BLaER1 (cell line): ENCODE data around the gene POLA2.
"Not testable (repeated sequence)": the region's sequence is repeated elsewhere in the genome, so short reads cannot be mapped to it uniquely, and the experiment has no call there.

Experiments
- H3K27ac ChIP-seq: shearing (Covaris generic); formaldehyde crosslinking; 2 replicates; pipeline ENCODE4 v1.8.1; 2022
- H3K27me3 ChIP-seq: shearing (Covaris generic); formaldehyde crosslinking; 2 replicates; pipeline ENCODE4 v1.8.1; 2022
- H3K36me3 ChIP-seq: shearing (Covaris generic); formaldehyde crosslinking; 2 replicates; pipeline ENCODE4 v1.8.1; 2022
- H3K4me1 ChIP-seq: shearing (Covaris generic); formaldehyde crosslinking; 2 replicates; pipeline ENCODE4 v1.8.1; 2022
- H3K4me2 ChIP-seq: shearing (Covaris generic); formaldehyde crosslinking; 2 replicates; pipeline ENCODE4 v1.8.1; 2022
- H3K4me3 ChIP-seq: shearing (Covaris generic); formaldehyde crosslinking; 2 replicates; pipeline ENCODE4 v1.8.1; 2022
- H3K9ac ChIP-seq: shearing (Covaris generic); formaldehyde crosslinking; 2 replicates; pipeline ENCODE4 v1.8.1; 2022
- H3K9me3 ChIP-seq: shearing (Covaris generic); formaldehyde crosslinking; 2 replicates; pipeline ENCODE4 v1.8.1; 2022
- H4K20me1 ChIP-seq: shearing (Covaris generic); formaldehyde crosslinking; 2 replicates; pipeline ENCODE4 v1.8.1; 2022
- Cebpa-rat ChIP-seq: shearing (Covaris generic); IDR thresholded peaks from 2 replicates; pipeline ENCODE4 v1.8.1; 2022

Gene POLA2

DNA sequence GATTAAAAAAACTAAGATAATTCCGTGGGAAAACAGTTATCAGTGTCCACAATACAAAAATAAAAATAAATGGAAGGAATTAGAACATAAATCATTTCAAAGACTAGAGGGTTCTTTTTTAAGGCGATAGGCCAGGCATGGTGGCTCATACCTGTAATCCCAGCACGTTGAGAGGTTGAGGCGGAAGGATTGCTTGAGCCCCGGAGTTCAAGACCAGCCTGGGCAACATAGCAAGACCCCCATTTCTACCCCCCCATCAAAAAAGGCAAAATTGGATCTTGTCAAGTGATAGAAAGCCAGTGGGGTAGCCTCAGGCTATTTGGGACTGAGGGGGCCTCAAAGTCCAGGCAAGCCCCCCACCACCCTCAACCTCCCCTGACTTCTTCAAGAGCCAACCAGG is 20.6 kb upstream of the POLA2 start:
- Histone ChIP-seq H3K27me3 (no peaks in the 10 kb centered on the region), H3K9me3 (peaks cover 16% of the 10 kb centered on the region), H4K20me1 (no peaks in the 10 kb centered on the region), H3K36me3 (0 out of 2 replicates have a peak, but pooled peaks cover 10% of the 10 kb centered on the region), H3K4me3 (no peak overlapping the region), H3K27ac (no peak overlapping the region), H3K4me2 (no peak overlapping the region), H3K9ac (no peak overlapping the region), H3K4me1 (no peaks in the 10 kb centered on the region)
- no peak for TF ChIP-seq Cebpa-rat

DNA sequence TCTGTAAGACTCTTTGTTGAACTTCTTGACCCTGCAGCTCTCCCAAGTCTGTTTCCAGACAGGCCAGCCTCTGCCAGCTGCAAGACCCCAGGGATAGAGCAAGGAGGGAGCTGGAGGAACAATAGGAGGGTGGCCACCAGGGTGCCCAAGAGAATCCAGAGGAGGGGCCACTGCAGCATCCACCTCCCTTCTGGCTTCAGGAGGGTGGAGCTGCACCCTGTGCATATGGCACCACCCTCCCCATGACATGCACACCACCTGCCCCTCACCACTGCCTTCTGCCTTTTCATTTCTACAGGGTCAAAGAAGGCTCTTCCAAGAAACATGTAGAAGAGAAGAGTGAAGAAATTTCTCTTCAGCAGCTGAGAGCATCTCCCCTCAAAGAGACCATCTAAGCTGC is 20.1 kb upstream of the POLA2 start:
- Histone ChIP-seq H3K4me1 (no peaks in the 10 kb centered on the region), H3K27me3 (no peaks in the 10 kb centered on the region), H3K9me3 (peaks cover 16% of the 10 kb centered on the region), H3K27ac (no peak overlapping the region), H4K20me1 (no peaks in the 10 kb centered on the region), H3K4me2 (no peak overlapping the region), H3K9ac (no peak overlapping the region), H3K36me3 (0 out of 2 replicates have a peak, but pooled peaks cover 10% of the 10 kb centered on the region), H3K4me3 (no peak overlapping the region)
- TF ChIP-seq Cebpa-rat, result no peak

DNA sequence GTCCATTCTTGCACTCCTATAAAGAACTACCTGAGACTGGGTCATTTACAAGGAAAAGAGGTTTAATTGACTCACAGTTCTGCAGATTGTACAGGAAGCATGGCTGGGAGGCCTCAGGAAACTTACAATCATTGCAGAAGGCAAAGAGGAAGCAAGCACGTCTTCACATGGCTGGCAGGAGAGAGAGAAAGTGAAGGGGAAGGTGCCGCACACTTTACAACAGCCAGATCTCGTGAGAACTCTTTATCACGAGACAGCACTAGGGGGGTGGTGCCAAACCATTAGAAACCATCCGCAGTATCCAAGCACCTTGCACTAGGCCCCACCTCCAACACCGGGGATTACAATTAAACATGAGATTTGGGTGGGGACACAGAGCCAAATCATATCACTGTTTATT is 19.4 kb upstream of the POLA2 start:
- Histone ChIP-seq H3K9ac (no peak overlapping the region), H3K4me3 (0 out of 2 replicates have a peak overlapping the region, but pooled peaks have one; percentile 2), H3K9me3 (peaks cover 16% of the 10 kb centered on the region), H3K36me3 (0 out of 2 replicates have a peak, but pooled peaks cover 10% of the 10 kb centered on the region), H3K27me3 (no peaks in the 10 kb centered on the region), H3K27ac (no peak overlapping the region), H3K4me1 (no peaks in the 10 kb centered on the region), H3K4me2 (no peak overlapping the region), H4K20me1 (no peaks in the 10 kb centered on the region)
- no peak for TF ChIP-seq Cebpa-rat

DNA sequence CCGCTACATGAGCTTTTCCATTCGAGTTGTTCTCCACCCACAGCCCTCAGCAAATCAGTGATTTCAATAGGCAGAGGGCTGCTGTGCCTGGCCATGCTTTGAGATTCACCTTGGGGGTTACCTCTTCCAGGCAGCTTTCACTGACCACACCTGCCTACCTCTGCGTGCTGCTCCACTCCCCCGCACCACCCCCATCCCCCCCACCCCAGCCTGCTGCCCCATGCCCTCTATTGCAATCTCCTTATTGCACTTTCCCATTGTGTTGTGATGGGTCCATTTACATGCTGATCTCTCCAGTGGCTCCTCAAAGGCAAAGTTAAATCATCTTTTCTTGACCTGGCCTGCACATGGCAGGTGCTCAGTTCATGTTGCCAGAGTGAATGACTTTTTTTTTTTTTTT is 18.0 kb upstream of the POLA2 start:
- TF ChIP-seq Cebpa-rat, result no peak
- H3K27me3 ChIP-seq, result no peaks in the 10 kb centered on the region
- H4K20me1 ChIP-seq, result no peaks in the 10 kb centered on the region
- no peak overlapping the region for H3K4me2 ChIP-seq
- no peak overlapping the region for H3K4me3 ChIP-seq
- no peak overlapping the region for H3K9ac ChIP-seq
- H3K9me3 ChIP-seq, result peaks cover 16% of the 10 kb centered on the region
- no peak overlapping the region for H3K27ac ChIP-seq
- H3K4me1 ChIP-seq, result no peaks in the 10 kb centered on the region
- H3K36me3 ChIP-seq, result 0 out of 2 replicates have a peak, but pooled peaks cover 10% of the 10 kb centered on the region

DNA sequence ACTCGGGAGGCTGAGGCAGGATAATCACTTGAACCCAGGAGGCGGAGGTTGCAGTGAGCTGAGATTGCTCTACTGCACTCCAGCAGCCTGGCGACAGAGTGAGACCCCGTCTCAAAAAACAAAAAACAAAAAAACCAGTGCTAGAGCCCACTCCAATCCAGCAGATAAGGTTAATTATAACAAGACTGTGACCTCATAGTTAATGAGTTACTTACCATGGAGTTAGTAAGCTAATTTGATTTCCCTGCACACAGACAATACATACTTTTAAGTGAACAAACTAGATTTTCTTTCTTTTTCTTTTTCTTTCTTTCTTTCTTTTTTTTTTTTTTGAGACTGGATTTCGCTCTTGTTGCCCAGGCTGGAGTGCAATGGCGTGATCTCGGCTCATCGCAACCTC is 16.7 kb upstream of the POLA2 start:
- H3K4me1 ChIP-seq, H3K9ac ChIP-seq, H3K4me3 ChIP-seq, H3K4me2 ChIP-seq, H3K27me3 ChIP-seq, H3K27ac ChIP-seq, H4K20me1 ChIP-seq: not testable (repeated sequence)
- peaks cover 16% of the 10 kb centered on the region for H3K9me3 ChIP-seq
- 0 out of 2 replicates have a peak, but pooled peaks cover 10% of the 10 kb centered on the region for H3K36me3 ChIP-seq

DNA sequence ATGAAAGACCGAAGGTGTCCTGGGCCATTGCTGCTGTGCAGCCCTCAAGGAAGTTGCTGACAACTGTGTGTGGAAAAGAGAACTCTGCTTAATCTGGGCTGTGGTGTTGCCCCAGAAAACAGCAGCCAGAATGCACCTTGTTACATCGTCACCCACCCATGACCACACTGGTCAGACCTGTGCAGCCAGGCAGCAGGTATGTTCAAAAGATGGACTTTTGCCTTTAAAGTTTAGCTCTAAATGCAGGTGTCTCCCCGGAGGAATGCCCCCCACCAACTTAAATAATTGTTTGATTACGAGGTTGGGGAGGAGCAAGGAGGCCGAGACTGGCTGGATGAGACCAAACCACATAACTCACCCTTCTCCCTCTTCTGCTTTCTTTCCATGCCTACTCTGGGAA is 15.3 kb upstream of the POLA2 start:
- H3K36me3 ChIP-seq, result 0 out of 2 replicates have a peak, but pooled peaks cover 10% of the 10 kb centered on the region
- no peak overlapping the region for H3K27ac ChIP-seq
- no peaks in the 10 kb centered on the region for H4K20me1 ChIP-seq
- H3K4me2 ChIP-seq, result no peak overlapping the region
- H3K9ac ChIP-seq, result no peak overlapping the region
- H3K4me3 ChIP-seq, result no peak overlapping the region
- TF ChIP-seq Cebpa-rat, result no peak
- peaks cover 15% of the 10 kb centered on the region for H3K9me3 ChIP-seq
- H3K4me1 ChIP-seq, result no peaks in the 10 kb centered on the region
- no peaks in the 10 kb centered on the region for H3K27me3 ChIP-seq

DNA sequence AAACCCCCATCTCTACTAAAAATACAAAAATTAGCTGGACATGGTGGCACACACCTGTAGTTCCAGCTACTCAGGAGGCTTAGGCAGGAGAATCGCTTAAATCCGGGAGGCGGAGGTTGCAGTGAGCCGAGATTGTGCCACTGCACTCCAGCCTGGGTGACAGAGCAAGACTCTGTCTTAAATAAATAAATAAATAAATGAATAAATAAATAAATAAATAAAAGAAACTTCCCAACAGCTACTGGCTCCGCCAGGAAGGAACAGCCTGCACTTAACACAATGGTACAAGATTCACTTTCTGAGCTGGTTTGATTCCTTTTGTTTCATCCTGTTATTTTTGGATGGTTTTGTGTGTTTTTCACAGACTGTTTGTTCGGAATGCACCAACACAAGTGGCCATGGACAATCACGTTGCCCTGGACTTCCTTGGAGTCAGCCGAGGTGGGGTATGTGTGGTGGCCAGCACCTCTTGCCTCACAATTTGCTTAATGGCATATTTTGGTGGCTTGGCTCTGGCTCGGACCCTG is 13.5 kb upstream of the POLA2 start:
- not testable (repeated sequence) for H3K27ac ChIP-seq, H3K4me3 ChIP-seq, H3K4me2 ChIP-seq, H3K9ac ChIP-seq, H3K9me3 ChIP-seq, H4K20me1 ChIP-seq, H3K4me1 ChIP-seq, H3K36me3 ChIP-seq, H3K27me3 ChIP-seq

DNA sequence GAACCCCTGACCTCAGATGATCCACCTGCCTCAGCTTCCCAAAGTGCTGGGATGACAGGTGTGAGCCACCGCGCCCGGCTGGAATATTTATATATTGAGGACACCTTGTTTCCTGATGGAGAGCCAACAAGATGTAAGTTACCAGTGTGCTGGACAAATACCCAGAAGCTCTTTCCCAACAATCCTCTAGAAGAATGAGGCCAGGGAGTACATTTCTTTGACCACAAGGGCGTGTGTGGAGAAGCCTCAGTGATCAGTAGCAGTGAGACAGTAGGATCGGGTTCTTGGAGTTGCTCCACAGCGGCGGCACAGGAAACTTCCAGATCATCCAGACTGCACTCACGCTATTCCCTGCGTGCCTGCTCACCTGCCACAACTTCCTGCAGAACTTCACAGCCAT is 10.3 kb upstream of the POLA2 start:
- Histone ChIP-seq H3K36me3 (no peaks in the 10 kb centered on the region), H3K9ac (no peak overlapping the region)

DNA sequence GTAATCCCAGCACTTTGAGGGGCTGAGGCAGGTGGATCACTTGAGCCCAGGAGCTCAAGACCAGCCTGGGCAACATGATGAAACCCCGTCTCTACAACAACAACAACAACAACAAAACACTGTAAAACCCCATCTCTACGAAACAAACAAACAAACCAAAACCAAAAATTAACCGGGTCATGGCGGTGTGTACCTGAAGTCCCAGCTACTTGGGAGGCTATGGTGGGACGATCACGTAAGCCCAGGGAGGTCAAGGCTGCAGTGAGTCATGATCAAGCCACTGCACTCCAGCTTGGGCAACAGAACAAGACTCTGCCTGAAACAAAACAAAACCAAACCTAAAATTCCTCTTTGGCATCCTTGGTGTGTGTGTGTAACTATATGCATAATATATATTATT is 7.0 kb upstream of the POLA2 start:
- no peaks in the 10 kb centered on the region for H3K9me3 ChIP-seq
- no peak overlapping the region for H3K4me2 ChIP-seq
- H4K20me1 ChIP-seq, result no peaks in the 10 kb centered on the region
- H3K27ac ChIP-seq, result no peak overlapping the region
- no peak for TF ChIP-seq Cebpa-rat
- H3K4me1 ChIP-seq, result no peaks in the 10 kb centered on the region
- H3K36me3 ChIP-seq, result no peaks in the 10 kb centered on the region
- no peaks in the 10 kb centered on the region for H3K27me3 ChIP-seq
- no peak overlapping the region for H3K9ac ChIP-seq
- no peak overlapping the region for H3K4me3 ChIP-seq

More for the DNA sequence above, 10.3 kb upstream of the POLA2 start:
- Histone ChIP-seq H3K4me3 (no peak overlapping the region), H3K27ac (no peak overlapping the region), H3K4me2 (no peak overlapping the region), H4K20me1 (no peaks in the 10 kb centered on the region), H3K4me1 (no peaks in the 10 kb centered on the region), H3K9me3 (no peaks in the 10 kb centered on the region), H3K27me3 (no peaks in the 10 kb centered on the region)
- no peak for TF ChIP-seq Cebpa-rat

DNA sequence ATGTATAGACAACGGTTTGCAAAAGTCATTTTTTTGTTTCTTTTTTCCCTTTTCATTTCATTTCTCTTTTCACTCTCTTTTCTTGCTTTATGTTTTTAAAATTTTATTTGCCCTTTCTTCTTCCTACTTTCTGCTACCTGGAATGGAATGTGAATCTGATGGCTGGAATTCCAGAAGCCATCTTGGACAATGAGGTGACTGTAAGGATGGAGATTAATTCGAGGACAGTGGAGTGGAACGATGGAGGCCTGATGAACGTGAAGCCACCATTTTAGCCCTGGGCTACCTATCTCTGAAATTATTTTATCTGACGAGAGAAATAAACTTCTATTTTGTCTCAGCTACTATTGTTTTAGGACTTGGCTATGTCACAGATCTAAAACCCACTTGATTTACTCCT is 2.8 kb upstream of the POLA2 start:
- H3K9ac ChIP-seq, result no peak overlapping the region
- peaks cover 24% of the 10 kb centered on the region for H3K4me1 ChIP-seq
- TF ChIP-seq Cebpa-rat, result no peak

DNA sequence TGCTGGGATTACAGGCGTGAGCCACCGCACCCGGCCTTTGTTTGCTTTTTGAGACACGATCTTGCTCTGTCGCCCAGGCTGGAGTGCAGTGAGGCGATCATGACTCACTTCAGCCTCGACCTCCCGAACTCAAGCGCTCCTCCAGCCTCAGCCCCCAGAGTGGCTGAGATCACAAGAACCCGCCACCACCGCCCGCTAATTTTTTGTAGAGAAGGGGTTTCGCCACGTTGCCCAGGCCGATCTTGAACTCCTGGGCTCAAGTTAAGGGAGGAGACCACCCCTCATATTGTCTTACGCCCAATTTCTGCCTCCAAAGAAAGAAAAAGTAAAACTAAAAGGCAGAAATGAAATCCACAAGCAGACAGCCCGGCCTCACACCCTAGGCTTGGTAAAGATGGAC is 1.5 kb upstream of the POLA2 start:
- no peak overlapping the region for H3K4me2 ChIP-seq
- H3K27ac ChIP-seq, result no peak overlapping the region
- H3K27me3 ChIP-seq, result no peaks in the 10 kb centered on the region
- H4K20me1 ChIP-seq, result 0 out of 2 replicates have a peak, but pooled peaks cover under 1% of the 10 kb centered on the region
- no peak overlapping the region for H3K9ac ChIP-seq
- no peaks in the 10 kb centered on the region for H3K9me3 ChIP-seq
- peaks cover 12% of the 10 kb centered on the region for H3K36me3 ChIP-seq
- no peak overlapping the region for H3K4me3 ChIP-seq
- H3K4me1 ChIP-seq, result peaks cover 24% of the 10 kb centered on the region
- no peak for TF ChIP-seq Cebpa-rat

More for the DNA sequence above, 2.8 kb upstream of the POLA2 start:
- Histone ChIP-seq H3K27ac (no peak overlapping the region), H3K36me3 (no peaks in the 10 kb centered on the region), H3K9me3 (no peaks in the 10 kb centered on the region), H4K20me1 (no peaks in the 10 kb centered on the region), H3K27me3 (no peaks in the 10 kb centered on the region), H3K4me3 (no peak overlapping the region), H3K4me2 (no peak overlapping the region)
